ENCODE data around the gene PON3. TPM values are rescaled to one million over a fixed set of nuclear protein-coding genes. Genes with fewer than 3 reads are reported as not detected.

Gene PON3
- total RNA-seq, 4 donors from 2014 or later, result 0.29 to 0.61 (median 0.49) TPM; not detected in 1

GRCh38 chr7:95440394-95441038 lies 44.3 kb upstream of the PON3 start:
- TF ChIP-seq CTCF (IDR thresholded peaks at IDR 0.05 in 4 of 5, conservative IDR thresholded peaks at IDR 0.05 in 1 of 5) (no peak), POLR2A (IDR thresholded peaks at IDR 0.05) (no peak)
- Histone ChIP-seq H3K4me1 (no peaks in the 10 kb centered on the region), H3K36me3 (no peaks in the 10 kb centered on the region), H3K4me3 (no peak overlapping the region), H3K27ac (no peak overlapping the region), H3K9me3 (no peaks in the 10 kb centered on the region), H3K27me3 (no peaks in the 10 kb centered on the region)
- intact Hi-C loops (cut with DNase I; ENCODE audit: low total_unique reads) (no loop called here), in situ Hi-C loops (cut with MboI; ENCODE audit: low sequenced_read_pairs in 4 of 4) (no loop called here)
- DNase-seq (no peak), ATAC-seq (no peak)

DNA sequence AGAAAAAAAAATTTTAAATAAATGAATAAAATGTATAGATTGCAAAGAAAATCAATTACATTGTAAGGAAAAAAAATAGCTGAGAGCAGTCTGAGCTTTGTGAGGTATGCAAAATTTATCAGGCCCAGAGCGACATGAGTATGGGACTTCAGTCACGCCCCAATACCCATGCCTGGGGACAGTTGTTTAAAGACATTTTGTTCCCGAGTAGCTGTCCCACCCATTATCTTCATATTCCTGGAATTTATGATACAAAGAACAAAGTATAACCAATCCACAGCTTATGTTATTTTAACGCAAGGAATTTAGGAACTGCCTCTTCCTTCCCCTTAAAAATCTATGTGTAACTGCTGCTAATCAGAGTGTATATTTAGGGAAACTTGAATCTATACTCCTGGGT lies 40.2 kb upstream of the PON3 start:
- DNase-seq (no peak), ATAC-seq (no peak)
- TF ChIP-seq CTCF (IDR thresholded peaks at IDR 0.05 in 4 of 5, conservative IDR thresholded peaks at IDR 0.05 in 1 of 5) (no peak), POLR2A (IDR thresholded peaks at IDR 0.05) (no peak)
- intact Hi-C loops (cut with DNase I; ENCODE audit: low total_unique reads) (no loop called here), in situ Hi-C loops (cut with MboI; ENCODE audit: low sequenced_read_pairs in 4 of 4) (no loop called here)
- Histone ChIP-seq H3K36me3 (no peaks in the 10 kb centered on the region), H3K4me3 (no peak overlapping the region), H3K27ac (no peak overlapping the region), H3K4me1 (peaks cover 0 to 4% of the 10 kb centered on the region in 2 donors), H3K27me3 (no peaks in the 10 kb centered on the region), H3K9me3 (no peaks in the 10 kb centered on the region)

DNA sequence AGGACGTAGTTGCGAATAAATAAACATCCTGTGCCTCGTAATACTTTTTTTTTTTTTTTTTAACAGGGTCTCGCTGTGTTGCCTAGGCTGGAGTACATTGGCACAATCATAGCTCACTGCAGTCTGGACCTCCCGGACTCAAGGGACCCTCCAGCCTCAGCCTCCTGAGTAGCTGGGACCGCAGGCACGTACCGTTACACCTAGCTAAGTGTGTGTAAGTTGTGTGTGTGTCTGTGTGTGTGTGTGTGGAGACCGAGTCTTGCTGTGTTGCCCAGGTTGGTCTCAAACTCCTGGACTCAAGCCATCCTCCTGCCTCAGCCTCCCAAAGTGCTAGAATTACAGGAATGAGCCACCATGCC lies 39.2 kb upstream of the PON3 start:
- Histone ChIP-seq H3K9me3 (no peaks in the 10 kb centered on the region), H3K4me3 (peak overlapping the region; percentile 67 to 83 (median 76)), H3K27ac (peak overlapping the region; percentile 76 to 91 (median 90)), H3K4me1 (peaks cover 0 to 4% of the 10 kb centered on the region in 2 donors), H3K36me3 (no peaks in the 10 kb centered on the region), H3K27me3 (no peaks in the 10 kb centered on the region)
- TF ChIP-seq POLR2A (IDR thresholded peaks at IDR 0.05), result no peak
- no peak for TF ChIP-seq CTCF (IDR thresholded peaks at IDR 0.05 in 4 of 5, conservative IDR thresholded peaks at IDR 0.05 in 1 of 5)
- intact Hi-C loops (cut with DNase I; ENCODE audit: low total_unique reads) (loop anchor here (2.0 kb wide), 1 partner anchor 41 kb away; no protein-coding TSS in a partner anchor), in situ Hi-C loops (cut with MboI; ENCODE audit: low sequenced_read_pairs in 4 of 4) (no loop called here)
- ATAC-seq (peak in 1 of 2 donors; percentile 9), DNase-seq (peak in 1 of 2 donors; percentile 14)

- peak within 1 kb of the TSS; percentile 76 to 91 (median 90) for H3K27ac ChIP-seq
- in situ Hi-C loops (cut with MboI; ENCODE audit: low sequenced_read_pairs in 4 of 4) (no loop called here), intact Hi-C loops (cut with DNase I; ENCODE audit: low total_unique reads) (loop anchor here (2.0 kb wide), 1 partner anchor 42 kb away; no protein-coding TSS in a partner anchor)
- DNase-seq (peak; percentile 35 to 68), ATAC-seq (peak; percentile 90 to 93)
- no peaks in the 10 kb centered on the region for H3K36me3 ChIP-seq
- no peaks in the 10 kb centered on the region for H3K27me3 ChIP-seq
- H3K4me1 ChIP-seq, result peaks cover 0 to 4% of the 10 kb centered on the region in 2 donors
- TF ChIP-seq POLR2A (IDR thresholded peaks at IDR 0.05), result peak; percentile 28 to 44
- no peak for TF ChIP-seq CTCF (IDR thresholded peaks at IDR 0.05 in 4 of 5, conservative IDR thresholded peaks at IDR 0.05 in 1 of 5)
- peak within 1 kb of the TSS; percentile 67 to 83 (median 76) for H3K4me3 ChIP-seq
- no peaks in the 10 kb centered on the region for H3K9me3 ChIP-seq
These were observed 38.6 kb upstream of the PON3 start, which contains the start of gene PON2 for GRCh38 chr7:95434557-95435421. TSS of gene PON2 (minus strand) at chr7:95435028. CDS start at chr7:95434951, 77 bp downstream.
